NCI-H446 treated with DMSO at 0.1 percent for 48 hours (cell line): Measurements from ENCODE around the gene TMEM156.
"Not testable (repeated sequence)": the region's sequence is repeated elsewhere in the genome, so short reads cannot be mapped to it uniquely, and the experiment has no call there.

Experiments
- DNase-seq: peaks from one replicate; lab custom pipeline; 2025; lab: John Stamatoyannopoulos, UW

TMEM156 gene

DNA sequence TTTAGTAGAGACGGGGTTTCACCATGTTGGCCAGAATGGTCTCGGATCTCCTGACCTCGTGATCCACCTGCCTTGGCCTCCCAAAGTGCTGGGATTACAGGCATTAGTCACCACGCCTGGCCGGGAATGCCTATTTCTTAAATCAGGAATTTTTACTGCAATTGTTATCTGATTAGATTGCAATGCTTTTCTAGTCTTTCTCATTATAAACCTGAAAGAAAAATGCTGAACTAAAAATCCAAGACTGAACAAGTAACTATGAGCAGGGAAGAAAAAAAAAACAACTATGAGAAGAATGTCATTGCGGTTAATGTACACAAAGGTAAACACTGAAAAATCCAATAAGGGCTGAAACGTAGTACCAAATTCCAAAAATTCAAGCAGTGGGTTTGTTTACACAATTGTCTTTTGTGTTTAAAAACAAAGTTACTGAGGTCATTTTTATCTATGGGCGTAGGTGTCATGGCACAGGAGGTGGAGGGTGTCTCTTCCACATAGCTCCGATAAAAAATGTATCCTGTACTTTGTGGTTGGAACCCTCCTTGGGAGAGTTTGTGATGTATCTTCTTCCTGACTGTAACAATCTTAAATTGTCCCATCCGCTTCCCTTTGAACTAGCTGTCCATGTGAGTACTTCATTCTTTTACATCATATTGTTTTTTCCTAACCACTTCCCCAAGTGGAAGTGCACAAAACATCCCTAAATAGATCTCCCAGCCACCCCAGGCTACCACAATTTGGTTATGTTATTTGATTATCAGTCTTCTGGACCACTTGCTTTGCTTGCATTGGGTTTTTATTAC, 11.1 kb upstream of the TMEM156 start:
- DNase-seq: no peak

GRCh38 chr4:39042366-39042765, 10.2 kb upstream of the TMEM156 start:
- DNase-seq: no peak

DNA sequence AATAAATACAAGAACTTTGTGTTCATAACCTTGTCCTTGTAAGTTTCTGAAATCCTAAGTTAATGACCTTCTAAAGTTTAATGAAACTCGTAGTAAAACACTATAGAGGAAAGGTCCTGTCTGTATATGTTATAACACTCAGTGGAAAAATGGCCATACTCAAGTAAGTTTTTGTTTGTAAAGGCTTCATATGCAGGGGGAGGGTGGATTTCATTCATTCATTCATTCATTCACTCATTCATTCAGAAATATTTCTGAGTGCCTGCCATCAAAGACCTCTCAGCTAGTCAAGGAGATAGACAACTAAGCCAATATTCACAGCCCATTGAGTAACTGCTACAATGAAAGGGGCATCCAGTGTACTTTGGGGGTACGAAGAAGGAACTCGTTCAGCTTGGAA, 6.9 kb upstream of the TMEM156 start:
- DNase-seq: no peak

GRCh38 chr4:39037941-39038340, 5.7 kb upstream of the TMEM156 start:
- DNase-seq: no peak

- DNase-seq: no peak
Measured at GRCh38 chr4:39037491-39037825, 5.2 kb upstream of the TMEM156 start.

GRCh38 chr4:39036172-39036571, 4.0 kb upstream of the TMEM156 start:
- DNase-seq: no peak

DNA sequence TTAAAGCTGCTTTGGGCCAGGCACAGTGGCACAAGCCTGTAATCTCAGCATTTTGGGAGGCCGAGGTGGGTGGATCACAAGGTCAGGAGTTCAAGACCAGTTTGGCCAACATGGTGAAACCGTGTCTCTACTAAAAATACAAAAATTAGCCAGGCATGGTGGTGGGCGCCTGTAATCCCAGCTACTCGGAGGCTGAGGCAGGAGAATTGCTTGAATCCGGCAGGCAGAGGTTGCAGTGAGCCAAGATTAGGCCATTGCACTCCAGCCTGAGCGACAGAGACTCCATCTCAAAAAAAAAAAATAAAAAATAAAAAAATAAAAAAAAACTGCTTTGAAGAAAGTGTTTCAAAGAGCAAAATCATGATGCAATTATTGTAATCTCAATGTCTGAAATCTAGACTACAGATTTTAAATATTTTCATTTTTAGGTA, 604 bp downstream of the TMEM156 start:
- not testable (repeated sequence) for DNase-seq

- no peak for DNase-seq
Measured at GRCh38 chr4:39030725-39031124, 1.5 kb downstream of the TMEM156 start.

- no peak for DNase-seq
Measured at GRCh38 chr4:39029752-39030694, 2.2 kb downstream of the TMEM156 start.

DNA sequence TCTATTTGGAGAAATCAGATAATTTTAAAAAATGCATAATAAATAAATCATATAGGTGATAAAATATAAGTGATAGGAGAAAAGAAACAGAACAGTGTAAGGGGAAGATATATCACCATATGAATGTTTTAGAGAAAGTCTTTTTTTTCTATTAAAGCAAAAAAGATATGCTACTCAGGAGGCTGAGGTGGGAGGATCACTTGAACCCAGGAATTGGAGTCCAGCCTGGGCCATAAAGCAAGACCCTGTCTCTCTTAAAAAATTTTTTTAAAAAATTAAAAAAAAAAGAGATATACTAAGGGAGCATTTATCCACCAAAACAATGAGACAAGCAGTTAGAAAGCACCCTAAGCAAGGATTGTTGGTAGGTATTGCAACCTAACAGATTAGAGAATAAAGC, 6.1 kb downstream of the TMEM156 start:
- no peak for DNase-seq

GRCh38 chr4:39025552-39026085, 6.6 kb downstream of the TMEM156 start:
- no peak for DNase-seq

- DNase-seq: no peak
Measured at GRCh38 chr4:39024311-39024865, 7.8 kb downstream of the TMEM156 start.

- DNase-seq: no peak
Measured at GRCh38 chr4:39023059-39023458, 9.2 kb downstream of the TMEM156 start.

DNA sequence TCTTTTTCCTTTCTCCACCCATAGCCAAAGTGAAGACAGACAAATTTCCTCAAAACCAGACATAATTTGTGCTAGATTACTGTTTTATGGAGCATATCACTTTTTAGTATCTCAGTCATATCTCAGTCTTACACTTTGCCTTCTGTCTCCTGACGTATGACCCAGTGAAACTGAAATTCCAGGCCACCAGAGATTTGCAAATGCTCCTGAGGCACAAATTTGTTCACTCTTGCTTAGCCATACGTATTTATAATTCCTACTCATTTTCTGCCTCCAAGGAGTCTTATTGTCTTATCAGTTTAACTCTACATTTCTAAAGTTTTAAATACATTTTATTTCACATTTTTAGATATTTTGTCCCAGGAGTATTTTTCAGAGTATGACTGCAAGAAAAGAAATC, 10.0 kb downstream of the TMEM156 start:
- DNase-seq: no peak

GRCh38 chr4:39021631-39022030, 10.6 kb downstream of the TMEM156 start:
- DNase-seq: no peak

DNA sequence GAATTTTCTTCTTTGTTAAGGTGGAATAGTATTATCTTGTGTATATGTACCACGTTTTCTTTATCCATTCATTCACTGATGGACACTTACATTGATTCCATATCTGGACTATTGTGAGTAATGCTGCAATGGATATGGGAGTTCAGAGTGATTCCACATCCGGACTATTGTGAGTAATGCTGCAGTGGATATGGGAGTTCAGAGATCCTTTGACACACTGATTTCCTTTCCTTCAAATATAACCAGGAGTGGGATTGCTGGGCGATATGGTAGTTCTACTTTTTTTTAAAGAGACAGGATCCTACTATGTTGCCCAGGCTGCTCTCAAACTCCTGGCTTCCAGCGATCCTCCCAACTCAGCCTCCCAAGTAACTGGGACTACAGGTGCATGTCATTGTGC, 12.1 kb downstream of the TMEM156 start:
- no peak for DNase-seq

DNA sequence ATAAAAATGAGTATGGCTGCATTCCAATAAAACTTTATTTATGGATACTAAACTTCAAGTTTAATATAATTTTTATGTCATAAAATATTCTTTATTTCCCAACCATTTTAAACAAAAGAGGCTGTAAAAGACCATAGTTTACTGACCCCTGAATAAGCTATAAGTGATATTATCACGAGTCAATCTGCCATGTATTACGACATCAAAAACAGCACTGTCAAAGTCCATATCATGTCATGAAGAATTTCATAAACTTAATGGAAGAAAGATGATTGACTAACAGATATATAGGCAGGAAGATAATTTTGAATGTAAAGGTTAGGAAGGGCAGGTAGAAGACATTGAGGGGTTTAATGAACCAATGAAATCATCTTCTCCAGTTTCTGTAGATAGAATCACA, 18.2 kb downstream of the TMEM156 start:
- no peak for DNase-seq

GRCh38 chr4:39004758-39005157, 27.5 kb downstream of the TMEM156 start:
- no peak for DNase-seq

DNA sequence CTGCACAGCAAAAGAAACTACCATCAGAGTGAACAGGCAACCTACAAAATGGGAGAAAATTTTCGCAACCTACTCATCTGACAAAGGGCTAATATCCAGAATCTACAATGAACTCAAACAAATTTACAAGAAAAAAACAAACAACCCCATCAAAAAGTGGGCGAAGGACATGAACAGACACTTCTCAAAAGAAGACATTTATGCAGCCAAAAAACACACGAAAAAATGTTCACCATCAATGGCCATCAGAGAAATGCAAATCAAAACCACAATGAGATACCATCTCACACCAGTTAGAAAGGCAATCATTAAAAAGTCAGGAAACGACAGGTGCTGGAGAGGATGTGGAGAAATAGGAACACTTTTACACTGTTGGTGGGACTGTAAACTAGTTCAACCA, 30.2 kb downstream of the TMEM156 start:
- not testable (repeated sequence) for DNase-seq

- DNase-seq: no peak
Measured at GRCh38 chr4:38995660-38996005, 36.6 kb downstream of the TMEM156 start.

GRCh38 chr4:38994135-38994534, 38.1 kb downstream of the TMEM156 start:
- no peak for DNase-seq

GRCh38 chr4:38993683-38994082, 38.5 kb downstream of the TMEM156 start:
- no peak for DNase-seq

GRCh38 chr4:38990241-38990640, 42.0 kb downstream of the TMEM156 start:
- no peak for DNase-seq
